LHCN-M2 (cell line): Measurements from ENCODE around the gene EPHB3. TPM values are rescaled to one million over a fixed set of nuclear protein-coding genes. Genes with fewer than 3 reads are reported as not detected.
A peak's percentile ranks its signal among the peaks of the same experiment; 100 is the strongest.
"Not testable (repeated sequence)": the region's sequence is repeated elsewhere in the genome, so short reads cannot be mapped to it uniquely, and the experiment has no call there.

Source experiments
- DNase-seq: peaks from one replicate; pipeline ENCODE4 v3.0.0-alpha.2; 2012; ENCODE audit warnings: low read depth
- total RNA-seq: library from RNA; depleted of rRNA; stranded (reverse); fragments of >200 nt; gene quantifications from 2 replicates; pipeline ENCODE4 v1.2.3, GENCODE V29; 2014; rRNA removed

Gene EPHB3
- total RNA-seq, 1 experiment from 2014 or later: 4.2 TPM

DNA sequence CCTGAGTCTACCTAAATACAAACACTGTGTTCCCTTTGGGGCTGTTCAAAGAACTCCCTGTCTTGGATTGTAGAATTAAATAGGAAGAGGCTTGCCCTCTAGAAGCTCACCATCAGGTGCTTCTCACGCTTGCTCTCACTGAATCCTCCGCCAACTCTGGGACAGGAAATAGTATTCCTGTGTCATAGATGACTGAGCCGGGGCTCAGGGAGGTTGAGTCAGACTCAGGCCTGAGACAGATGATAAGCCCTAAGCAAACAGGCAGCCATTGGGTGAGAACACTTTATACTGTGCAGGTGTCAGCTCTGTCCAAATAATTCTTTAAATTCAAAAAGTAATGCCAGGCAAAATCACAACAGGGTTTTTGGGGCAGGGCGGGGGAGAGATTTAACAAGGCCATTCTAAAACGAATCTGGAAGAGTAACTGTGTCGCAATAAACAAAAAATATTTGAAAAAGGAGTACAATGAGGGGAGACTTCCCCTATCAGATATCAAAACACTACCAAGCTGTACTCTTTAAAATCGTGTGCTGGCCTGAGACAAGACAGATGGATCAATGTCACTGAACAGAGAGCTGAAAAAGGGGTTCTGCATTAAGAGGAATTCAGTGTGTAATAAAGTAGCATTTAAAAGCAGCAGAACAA is 59.0 kb downstream of the EPHB3 start:
- DNase-seq: peak; percentile 29

DNA sequence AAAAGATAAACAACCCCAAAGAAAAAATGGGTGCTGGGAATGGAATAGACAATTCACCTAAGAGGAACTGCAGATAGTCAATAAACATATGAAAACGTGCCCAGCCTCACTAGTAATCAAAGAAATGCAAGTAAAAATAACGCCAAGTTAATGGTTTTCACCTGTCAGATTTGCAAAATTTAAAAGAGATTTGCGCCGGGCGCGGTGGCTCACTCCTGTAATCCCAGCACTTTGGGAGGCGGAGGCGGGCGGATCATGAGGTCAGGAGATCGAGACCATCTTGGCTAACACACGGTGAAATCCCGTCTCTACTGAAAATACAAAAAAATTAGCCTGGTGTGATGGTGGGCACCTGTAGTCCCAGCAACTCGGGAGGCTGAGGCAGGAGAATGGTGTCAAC is 60.6 kb downstream of the EPHB3 start:
- DNase-seq: not testable (repeated sequence)

DNA sequence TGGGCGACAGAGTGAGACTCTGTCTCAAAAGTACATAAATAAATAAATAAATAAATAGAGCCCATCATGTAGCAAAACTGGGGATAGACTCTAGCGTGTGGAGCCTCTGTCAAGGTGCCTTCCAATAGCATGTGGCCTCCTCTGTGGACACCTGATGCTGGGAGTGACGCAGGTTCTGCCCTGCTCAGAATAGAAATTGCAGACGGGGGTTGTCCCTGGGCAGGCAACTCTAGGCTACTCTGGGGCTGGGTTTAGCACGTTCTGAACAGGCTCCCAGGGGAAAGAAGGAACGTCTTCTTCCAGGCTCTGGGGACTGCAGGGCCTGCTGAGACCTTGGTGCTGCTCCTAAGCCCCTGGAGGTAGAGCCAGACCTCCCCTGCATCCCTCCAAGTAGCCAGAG is 65.3 kb downstream of the EPHB3 start:
- DNase-seq: no peak

DNA sequence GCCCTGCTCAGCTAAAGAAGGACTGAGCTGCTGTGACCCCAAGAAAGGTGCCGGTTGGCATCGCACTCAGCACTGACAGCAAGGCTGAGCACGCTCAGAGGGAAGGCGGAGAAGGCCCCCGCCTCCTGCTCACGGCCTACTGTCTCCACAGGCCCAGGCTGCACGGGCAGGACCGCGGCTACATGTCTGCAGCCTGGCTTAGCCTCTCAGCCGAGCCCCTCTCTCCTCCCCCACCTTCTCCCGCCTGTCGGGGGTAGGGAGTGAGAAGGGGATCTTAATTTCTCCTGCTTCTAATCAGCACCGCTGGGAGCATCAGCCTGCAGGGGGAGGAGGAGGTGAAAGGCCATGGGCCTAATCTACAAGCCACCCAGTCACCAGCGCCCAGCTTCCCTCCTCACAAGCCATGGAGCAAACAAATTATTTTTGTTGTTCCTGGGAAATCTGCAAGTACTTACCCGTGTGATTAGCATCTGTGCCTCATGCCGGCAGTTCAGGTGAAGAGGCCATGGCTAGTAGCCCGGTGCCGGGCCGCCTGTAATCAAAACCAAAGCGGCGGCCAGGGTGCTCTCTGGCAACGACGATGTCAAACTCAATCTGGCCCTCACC is 68.1 kb downstream of the EPHB3 start:
- DNase-seq: no peak

DNA sequence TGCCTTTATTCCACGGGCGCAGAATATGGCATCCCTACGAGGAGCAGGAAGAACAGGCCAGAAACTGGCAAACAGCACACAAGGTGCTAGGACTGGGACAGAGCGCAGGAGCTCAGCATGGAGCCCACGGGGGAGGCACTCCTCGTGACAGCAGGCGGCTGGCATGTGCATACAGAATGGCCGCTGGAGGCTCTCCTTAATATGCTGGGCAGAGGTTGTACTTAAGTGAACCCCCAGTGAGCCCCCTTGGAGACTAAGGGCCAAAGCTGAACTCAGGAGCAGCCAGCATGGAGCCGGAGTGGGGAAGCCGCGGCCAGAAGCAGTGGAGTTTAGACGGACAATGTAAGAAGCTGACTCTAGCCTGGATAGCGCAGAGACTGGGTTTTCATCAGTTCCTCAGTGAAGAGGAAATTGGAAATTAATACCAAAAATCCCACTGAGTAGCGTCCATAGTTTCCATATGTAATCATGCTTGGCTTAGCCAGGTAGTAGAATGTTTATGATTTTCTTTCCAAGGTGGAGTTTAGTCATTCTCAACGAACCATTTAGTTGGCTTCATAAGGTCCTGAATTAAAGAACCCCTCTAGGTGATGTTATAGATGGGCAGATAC is 69.4 kb downstream of the EPHB3 start:
- no peak for DNase-seq

DNA sequence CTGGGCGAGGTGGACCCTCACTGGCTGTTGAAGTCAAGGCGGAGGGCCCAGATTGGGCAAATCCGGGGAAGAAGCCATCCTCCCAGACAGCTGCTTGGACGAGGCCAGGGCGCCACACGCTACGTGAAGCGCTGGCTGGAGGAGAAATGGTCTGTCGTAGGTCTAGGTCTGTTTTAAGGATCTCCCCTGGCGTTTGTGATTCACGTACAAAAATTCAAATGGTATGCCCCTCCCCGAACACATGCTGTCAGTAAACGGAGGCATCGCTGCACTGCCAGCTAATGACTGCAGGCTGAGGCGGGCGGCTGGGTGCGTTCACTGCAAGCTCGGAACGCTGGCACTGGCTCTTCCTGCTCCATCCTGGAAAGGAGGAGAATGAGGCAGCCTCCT is 69.9 kb downstream of the EPHB3 start:
- no peak for DNase-seq

Other genes with a start within 250 kb of the EPHB3 start
- gene EIF4G1, start 247.2 kb upstream of the EPHB3 start, total RNA-seq: 302 and 321 TPM in 2 replicates
- 7.1 and 7.6 TPM in 2 replicates for gene FAM131A, start 224.2 kb upstream of the EPHB3 start, total RNA-seq
- gene CLCN2, start 200.2 kb upstream of the EPHB3 start, total RNA-seq: 4.4 and 5.9 TPM in 2 replicates
- 106 and 116 TPM in 2 replicates for gene POLR2H, start 200.1 kb upstream of the EPHB3 start, total RNA-seq
- gene THPO, start 183.6 kb upstream of the EPHB3 start, total RNA-seq: not detected in 2 replicates
- 0.11 and 1.7 TPM in 2 replicates for gene CHRD, start 181.7 kb upstream of the EPHB3 start, total RNA-seq
- 49.2 and 53.7 TPM in 2 replicates for gene MAGEF1, start 150.3 kb downstream of the EPHB3 start, total RNA-seq